WERI-Rb-1 (cell line): ENCODE measurements around the gene FPR1.
"Not testable (repeated sequence)": the region's sequence is repeated elsewhere in the genome, so short reads cannot be mapped to it uniquely, and the experiment has no call there.

Experiments
- DNase-seq: peaks from one replicate; pipeline ENCODE4 v3.0.0-alpha.2; 2020
- H3K27ac ChIP-seq: fragments of 250-450 bp; sonication (Bioruptor Pico); 2 replicates; pipeline ENCODE4 v1.5.1; 2020; ENCODE audit warnings: mild to moderate bottlenecking, moderate library complexity
- H3K27me3 ChIP-seq: fragments of 250-450 bp; sonication (Bioruptor Pico); 2 replicates; pipeline ENCODE4 v1.5.1; 2021; ENCODE audit warnings: mild to moderate bottlenecking, low read depth, moderate library complexity; ENCODE audit not compliant: insufficient read depth, severe bottlenecking
- H3K36me3 ChIP-seq: fragments of 250-450 bp; sonication (Bioruptor Pico); 2 replicates; pipeline ENCODE4 v1.5.1; 2020; ENCODE audit warnings: mild to moderate bottlenecking, moderate library complexity
- H3K4me3 ChIP-seq: 2 replicates; pipeline ENCODE4 v1.5.1; 2011; ENCODE audit warnings: low read depth, mild to moderate bottlenecking, control low read depth, low read length
- H3K9me3 ChIP-seq: fragments of 250-450 bp; sonication (Bioruptor Pico); 2 replicates; pipeline ENCODE4 v1.5.1; 2021; ENCODE audit warnings: mild to moderate bottlenecking, moderate library complexity; ENCODE audit not compliant: severe bottlenecking
- CTCF ChIP-seq: IDR thresholded peaks from 2 replicates; pipeline ENCODE4 v1.5.1; 2011; ENCODE audit warnings: low read depth, mild to moderate bottlenecking, control low read depth, inconsistent platforms, low read length

FPR1 gene

GRCh38 chr19:51777570-51778462, 26.1 kb upstream of the FPR1 start:
- Histone ChIP-seq H3K4me3 (no peak overlapping the region), H3K9me3 (peaks cover 2% of the 10 kb centered on the region), H3K36me3 (no peaks in the 10 kb centered on the region), H3K27ac (no peak overlapping the region), H3K27me3 (peaks cover 56% of the 10 kb centered on the region)
- TF ChIP-seq CTCF = peak; percentile 61
- peak; percentile 57 for DNase-seq

GRCh38 chr19:51776561-51776960, 24.9 kb upstream of the FPR1 start:
- peaks cover 57% of the 10 kb centered on the region for H3K27me3 ChIP-seq
- not testable (repeated sequence) for H3K9me3 ChIP-seq, H3K27ac ChIP-seq, H3K4me3 ChIP-seq, H3K36me3 ChIP-seq, DNase-seq

- TF ChIP-seq CTCF = no peak
- peaks cover 73% of the 10 kb centered on the region for H3K27me3 ChIP-seq
- DNase-seq = peak; percentile 27
- H3K36me3 ChIP-seq = no peaks in the 10 kb centered on the region
- H3K4me3 ChIP-seq = no peak overlapping the region
- H3K27ac ChIP-seq = no peak overlapping the region
- H3K9me3 ChIP-seq = peaks cover 5% of the 10 kb centered on the region
Measured at GRCh38 chr19:51772977-51773376, 21.3 kb upstream of the FPR1 start.

- no peak for DNase-seq
- peaks cover 5% of the 10 kb centered on the region for H3K9me3 ChIP-seq
- H3K27me3 ChIP-seq = peaks cover 74% of the 10 kb centered on the region
- TF ChIP-seq CTCF = no peak
- no peak overlapping the region for H3K27ac ChIP-seq
- H3K36me3 ChIP-seq = no peaks in the 10 kb centered on the region
- no peak overlapping the region for H3K4me3 ChIP-seq
Measured at GRCh38 chr19:51771376-51772130, 19.9 kb upstream of the FPR1 start.

- peaks cover 87% of the 10 kb centered on the region for H3K27me3 ChIP-seq
- no peak overlapping the region for H3K27ac ChIP-seq
- no peaks in the 10 kb centered on the region for H3K36me3 ChIP-seq
- no peak for DNase-seq
- H3K4me3 ChIP-seq = no peak overlapping the region
- TF ChIP-seq CTCF = no peak
- peaks cover 3% of the 10 kb centered on the region for H3K9me3 ChIP-seq
Measured at GRCh38 chr19:51766461-51766860, 14.8 kb upstream of the FPR1 start.

- Histone ChIP-seq H3K27me3 (peaks cover 87% of the 10 kb centered on the region), H3K27ac (no peak overlapping the region), H3K4me3 (no peak overlapping the region), H3K36me3 (no peaks in the 10 kb centered on the region), H3K9me3 (no peaks in the 10 kb centered on the region)
- no peak for DNase-seq
- no peak for TF ChIP-seq CTCF
Measured at GRCh38 chr19:51765086-51765485, 13.4 kb upstream of the FPR1 start.
